Body of pancreas (tissue), 4 donors: ENCODE results near the gene TSPAN31. TPM values are rescaled to one million over a fixed set of nuclear protein-coding genes. Genes with fewer than 3 reads are reported as not detected.

ENCODE experiments used
- ATAC-seq: fragments of 150-250 bp; one replicate; pipeline ENCODE4 v1.9.1; 2016
- DNase-seq, 4 donors: peaks; one replicate each; pipeline ENCODE4 v3.0.0-alpha.2; 2019
- H3K27ac ChIP-seq, 4 donors: fragments of 200-600 bp; sonication (generic); 1 replicate in 3 of 4; 2 replicates in 1 of 4; pipeline versions ENCODE4 v1.5.1 to v1.6.1; 2016 to 2019; ENCODE audit warnings: mild to moderate bottlenecking in 1 of 4, mixed read lengths in 1 of 4, moderate library complexity in 1 of 4
- H3K27me3 ChIP-seq, 2 donors: fragments of 200-600 bp; sonication (generic); one replicate each; pipeline ENCODE4 v1.6.0; 2016; ENCODE audit warnings: mild to moderate bottlenecking in 1 of 2
- H3K36me3 ChIP-seq, 2 donors: fragments of 200-600 bp; sonication (generic); replicated peaks in 1 of 2; 2 replicates each; pipeline ENCODE4 v1.5.1; 2016; ENCODE audit warnings: low read depth in 2 of 2; ENCODE audit not compliant: insufficient read depth in 1 of 2
- H3K4me1 ChIP-seq: fragments of 200-600 bp; sonication (generic); one replicate; pipeline ENCODE4 v1.6.0; 2016
- H3K4me3 ChIP-seq, 2 donors: fragments of 200-600 bp; sonication (generic); 1 replicate in 1 of 2; 2 replicates in 1 of 2; pipeline ENCODE4 v1.5.1; 2016 to 2019
- H3K9me3 ChIP-seq, 3 donors: fragments of 200-600 bp; sonication (generic); 1 replicate in 2 of 3; 2 replicates in 1 of 3; pipeline ENCODE4 v1.5.1; 2016
- POLR2A ChIP-seq, 3 donors: fragments of 450-650 bp; IDR thresholded peaks; one replicate each; pipeline ENCODE4 v1.6.1; 2016; ENCODE audit warnings: antibody characterized with exemption in 3 of 3, mild to moderate bottlenecking in 2 of 3
- whole genome bisulfite sequencing, 2 donors: methylation state at CpG; one replicate each; pipeline ENCODE4 v1.1.5; 2017; 5-methylcytosine and 5-hydroxymethylcytosine counted together
- intact Hi-C: fragments of 100-400 bp; cut with DNase I; formaldehyde crosslinking; loops from one replicate; pipeline ENCODE4 v1.15.1; 2023
- total RNA-seq, 2 donors: library from RNA; depleted of rRNA; stranded (reverse); fragments of >200 nt; gene quantifications; one replicate each; pipeline ENCODE4 v1.1.0, GENCODE V29; 2016
- TF ChIP-seq, protein P1 (sequence below), 7 experiments: fragments of 450-650 bp in 4 of 7; fragments of 200-600 bp in 3 of 7; sonication (generic) in 3 of 7; IDR thresholded peaks; one replicate each; pipeline ENCODE4 v1.5.1; 2016 to 2019; ENCODE audit warnings: antibody characterized with exemption in 7 of 7

The TSPAN31 gene
- total RNA-seq, 2 donors from 2014 or later: 33.7 to 36.9 TPM

DNA sequence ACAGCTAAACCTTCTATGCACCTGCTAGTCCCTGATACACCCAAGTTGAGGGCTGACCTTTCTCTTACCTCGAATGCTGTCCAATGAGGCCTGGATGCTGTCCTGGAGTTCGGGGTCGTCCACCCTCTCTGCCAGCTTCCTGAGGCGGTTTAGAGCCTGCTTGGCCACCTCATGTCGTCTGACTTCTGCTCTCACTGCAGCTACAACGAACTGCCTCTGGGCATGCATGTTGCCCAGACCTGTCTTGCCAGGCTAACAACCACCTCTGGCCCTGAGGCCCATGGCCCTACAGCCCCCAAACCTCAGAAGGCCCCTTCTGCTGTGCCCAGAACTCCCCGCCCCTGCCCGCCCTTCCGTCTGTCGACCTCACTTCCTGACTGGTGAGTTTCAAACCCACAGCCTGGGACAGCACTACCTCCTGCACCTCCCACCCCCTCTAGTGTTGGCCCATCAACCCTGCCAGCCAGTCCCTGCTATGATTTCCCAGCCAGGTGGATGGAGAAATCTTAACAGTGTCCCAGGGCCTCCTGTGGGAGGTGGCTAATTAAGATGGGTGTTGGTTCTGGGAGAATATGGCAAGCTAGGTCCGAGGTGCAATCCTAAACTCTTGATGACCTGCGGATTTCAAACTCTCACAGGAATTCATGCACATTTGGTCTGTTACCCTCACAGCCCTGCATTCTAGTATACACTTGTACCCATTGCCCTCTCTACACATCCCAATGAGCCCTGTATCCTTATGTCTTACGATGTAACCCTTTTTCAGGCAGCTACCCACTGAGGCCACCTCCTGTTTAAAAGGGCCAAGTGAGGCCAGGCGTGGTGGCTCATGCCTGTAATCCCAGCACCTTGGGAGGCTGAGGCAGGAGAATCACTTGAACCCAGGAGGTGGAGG lies 2.7 kb upstream of the TSPAN31 start:
- Histone ChIP-seq H3K36me3 (peaks cover 0 to 2% of the 10 kb centered on the region in 2 donors), H3K27ac (no peak overlapping the region), H3K27me3 (peaks cover 11 to 27% of the 10 kb centered on the region in 2 donors), H3K4me1 (peaks cover 35% of the 10 kb centered on the region), H3K9me3 (no peaks in the 10 kb centered on the region), H3K4me3 (no peak overlapping the region)
- ATAC-seq (no peak), DNase-seq (peak in 1 of 4 donors; percentile 43)
- 47 to 56% methylated on average over 13 to 14 of the region's 14 CpGs for WGBS, 2 donors
- intact Hi-C loops: no loop called here
- TF ChIP-seq, protein P1, sequence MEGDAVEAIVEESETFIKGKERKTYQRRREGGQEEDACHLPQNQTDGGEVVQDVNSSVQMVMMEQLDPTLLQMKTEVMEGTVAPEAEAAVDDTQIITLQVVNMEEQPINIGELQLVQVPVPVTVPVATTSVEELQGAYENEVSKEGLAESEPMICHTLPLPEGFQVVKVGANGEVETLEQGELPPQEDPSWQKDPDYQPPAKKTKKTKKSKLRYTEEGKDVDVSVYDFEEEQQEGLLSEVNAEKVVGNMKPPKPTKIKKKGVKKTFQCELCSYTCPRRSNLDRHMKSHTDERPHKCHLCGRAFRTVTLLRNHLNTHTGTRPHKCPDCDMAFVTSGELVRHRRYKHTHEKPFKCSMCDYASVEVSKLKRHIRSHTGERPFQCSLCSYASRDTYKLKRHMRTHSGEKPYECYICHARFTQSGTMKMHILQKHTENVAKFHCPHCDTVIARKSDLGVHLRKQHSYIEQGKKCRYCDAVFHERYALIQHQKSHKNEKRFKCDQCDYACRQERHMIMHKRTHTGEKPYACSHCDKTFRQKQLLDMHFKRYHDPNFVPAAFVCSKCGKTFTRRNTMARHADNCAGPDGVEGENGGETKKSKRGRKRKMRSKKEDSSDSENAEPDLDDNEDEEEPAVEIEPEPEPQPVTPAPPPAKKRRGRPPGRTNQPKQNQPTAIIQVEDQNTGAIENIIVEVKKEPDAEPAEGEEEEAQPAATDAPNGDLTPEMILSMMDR (IDR thresholded peaks at IDR 0.05): no peak
- TF ChIP-seq POLR2A (IDR thresholded peaks at IDR 0.05): no peak

GRCh38 chr12:57743769-57744168 lies 1.1 kb upstream of the TSPAN31 start:
- 79 to 84% methylated on average over 2 of the region's 2 CpGs for WGBS, 2 donors
- H3K27me3 ChIP-seq: peaks cover 0 to 10% of the 10 kb centered on the region in 2 donors
- DNase-seq (no peak), ATAC-seq (no peak)
- H3K4me3 ChIP-seq: no peak overlapping the region
- H3K36me3 ChIP-seq: peaks cover 0 to 6% of the 10 kb centered on the region in 2 donors
- intact Hi-C loops: no loop called here
- H3K4me1 ChIP-seq: peaks cover 18% of the 10 kb centered on the region
- TF ChIP-seq, protein P1 (IDR thresholded peaks at IDR 0.05): no peak
- TF ChIP-seq POLR2A (IDR thresholded peaks at IDR 0.05): no peak
- H3K9me3 ChIP-seq: no peaks in the 10 kb centered on the region
- peak overlapping the region in 1 of 4 donors; percentile 91 for H3K27ac ChIP-seq

DNA sequence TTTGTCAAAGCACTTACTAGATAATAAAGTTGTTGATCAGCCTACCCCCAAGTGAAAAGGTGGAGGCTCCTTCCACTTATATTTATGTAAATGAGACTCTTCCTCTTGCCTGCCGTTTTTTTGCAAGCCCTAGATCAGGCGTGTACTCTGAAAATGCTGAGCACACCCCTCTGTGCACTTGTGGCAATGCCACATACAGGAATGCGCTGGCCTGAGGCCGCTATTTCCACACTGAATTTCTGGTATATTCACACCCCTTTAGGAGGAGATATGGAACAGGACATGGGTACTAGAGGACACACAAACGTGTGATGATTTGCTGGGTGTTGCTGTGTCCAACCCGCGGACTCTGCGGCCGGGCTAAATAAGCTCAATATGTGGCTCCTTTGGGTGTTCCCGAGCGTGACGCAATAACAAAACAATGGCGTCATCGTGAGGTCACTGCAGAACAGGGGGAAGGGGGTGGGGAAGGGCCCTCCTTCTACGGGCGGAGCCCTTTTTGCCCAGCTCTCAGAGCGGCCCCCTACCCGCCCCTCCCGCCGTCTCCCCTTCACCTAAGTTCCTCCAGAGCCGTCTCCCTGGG lies 554 bp upstream of the TSPAN31 start:
- intact Hi-C loops: no loop called here
- Histone ChIP-seq H3K4me1 (peaks cover 18% of the 10 kb centered on the region), H3K9me3 (no peaks in the 10 kb centered on the region), H3K27ac (peak overlapping the region; percentile 78 to 96 (median 93)), H3K4me3 (peak overlapping the region; percentile 58 to 79), H3K27me3 (peaks cover 0 to 5% of the 10 kb centered on the region in 2 donors), H3K36me3 (peaks cover 0 to 6% of the 10 kb centered on the region in 2 donors)
- ATAC-seq (peak; percentile 75), DNase-seq (peak; percentile 74 to 82 (median 78))
- WGBS, 2 donors: 5 to 17% methylated on average over 2 to 21 of the region's 21 CpGs
- no peak for TF ChIP-seq POLR2A (IDR thresholded peaks at IDR 0.05)
- TF ChIP-seq, protein P1 (IDR thresholded peaks at IDR 0.05): no peak

DNA sequence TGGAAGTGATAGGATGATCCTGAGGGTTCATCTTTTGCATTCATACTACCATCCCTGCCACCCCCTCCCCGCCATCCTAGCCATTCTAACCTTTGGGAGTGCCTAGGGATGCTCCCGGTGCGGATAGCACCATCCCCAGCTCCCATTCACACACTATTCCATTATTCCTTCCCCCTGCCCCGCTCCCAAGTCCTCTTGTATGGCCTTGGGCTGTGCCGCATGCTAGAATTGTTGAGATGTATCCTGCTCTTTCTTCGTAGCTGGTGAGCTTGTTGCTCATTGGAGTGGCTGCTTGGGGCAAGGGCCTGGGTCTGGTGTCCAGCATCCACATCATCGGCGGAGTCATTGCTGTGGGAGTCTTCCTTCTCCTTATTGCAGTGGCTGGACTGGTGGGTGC lies 644 bp downstream of the TSPAN31 start:
- ATAC-seq: no peak
- TF ChIP-seq, protein P1 (IDR thresholded peaks at IDR 0.05): peak in 1 of 7 experiments; percentile 2
- TF ChIP-seq POLR2A (IDR thresholded peaks at IDR 0.05): no peak

More for the DNA sequence above, 644 bp downstream of the TSPAN31 start:
- Histone ChIP-seq H3K27me3 (no peaks in the 10 kb centered on the region), H3K4me3 (peak overlapping the region; percentile 79 to 81), H3K36me3 (peaks cover 0 to 6% of the 10 kb centered on the region in 2 donors), H3K27ac (peak overlapping the region; percentile 91 to 96 (median 94)), H3K4me1 (peaks cover 20% of the 10 kb centered on the region), H3K9me3 (no peaks in the 10 kb centered on the region)
- intact Hi-C loops: no loop called here
- WGBS, 2 donors: 20 to 22% methylated on average over 7 to 8 of the region's 8 CpGs
- no peak for DNase-seq
